H9 (cell line): ENCODE measurements around the gene PRPF4. TPM values are rescaled to one million over a fixed set of nuclear protein-coding genes. Genes with fewer than 3 reads are reported as not detected.

ENCODE experiments used
- DNase-seq: peaks from one replicate; pipeline ENCODE4 v3.0.0-alpha.2; 2017
- H2AFZ ChIP-seq: one replicate; pipeline ENCODE4 v1.6.1; 2013; ENCODE audit warnings: mild to moderate bottlenecking, low read length, control low read depth, moderate library complexity
- H2AK5ac ChIP-seq: 2 replicates; pipeline ENCODE4 v1.6.1; 2013; ENCODE audit warnings: low read length, control low read depth, mixed read lengths; ENCODE audit not compliant: insufficient read length
- H2BK120ac ChIP-seq: one replicate; pipeline ENCODE4 v1.6.1; 2013; ENCODE audit warnings: low read depth, mild to moderate bottlenecking, low read length, control low read depth, inconsistent platforms; ENCODE audit not compliant: poor library complexity, severe bottlenecking
- H2BK12ac ChIP-seq: 2 replicates; pipeline ENCODE4 v1.6.1; 2013; ENCODE audit warnings: low read length, control low read depth, mixed read lengths, low read depth; ENCODE audit not compliant: insufficient read length
- H2BK15ac ChIP-seq: 2 replicates; pipeline ENCODE4 v1.6.1; 2013; ENCODE audit warnings: low read depth, low read length, control low read depth
- H2BK20ac ChIP-seq: one replicate; pipeline ENCODE4 v1.6.1; 2013; ENCODE audit warnings: low read depth, mild to moderate bottlenecking, low read length, control low read depth, inconsistent platforms; ENCODE audit not compliant: poor library complexity, severe bottlenecking
- H2BK5ac ChIP-seq: 2 replicates; pipeline ENCODE4 v1.6.1; 2013; ENCODE audit warnings: low read length, control low read depth, mixed read lengths; ENCODE audit not compliant: insufficient read length
- H3K14ac ChIP-seq: 2 replicates; pipeline ENCODE4 v1.6.1; 2013; ENCODE audit warnings: low read length, control low read depth; ENCODE audit not compliant: insufficient read depth
- H3K18ac ChIP-seq: 2 replicates; pipeline ENCODE4 v1.6.1; 2013; ENCODE audit warnings: low read depth, mild to moderate bottlenecking, mixed read lengths, low read length, control low read depth; ENCODE audit not compliant: insufficient read length
- H3K23ac ChIP-seq: 2 replicates; pipeline ENCODE4 v1.6.1; 2013; ENCODE audit warnings: low read length, control low read depth, mixed read lengths, low read depth; ENCODE audit not compliant: insufficient read length
- H3K23me2 ChIP-seq: 2 replicates; pipeline ENCODE4 v1.6.1; 2013; ENCODE audit warnings: low read depth, mild to moderate bottlenecking, mixed read lengths, low read length, control low read depth; ENCODE audit not compliant: insufficient read length, poor library complexity, severe bottlenecking
- H3K27ac ChIP-seq: 2 replicates; pipeline ENCODE4 v1.5.1; 2013; ENCODE audit warnings: low read length, control low read depth, mixed read lengths, low read depth; ENCODE audit not compliant: insufficient read length
- H3K27me3 ChIP-seq: 2 replicates; pipeline ENCODE4 v1.6.1; 2013; ENCODE audit warnings: low read length, control low read depth, inconsistent platforms; ENCODE audit not compliant: insufficient read depth
- H3K4ac ChIP-seq: 2 replicates; pipeline ENCODE4 v1.6.1; 2013; ENCODE audit warnings: low read depth, mild to moderate bottlenecking, control low read depth, inconsistent platforms, low read length, moderate library complexity
- H3K4me1 ChIP-seq: 2 replicates; pipeline ENCODE4 v1.6.1; 2013; ENCODE audit warnings: low read length, control low read depth, inconsistent platforms; ENCODE audit not compliant: insufficient read depth
- H3K4me2 ChIP-seq: 2 replicates; pipeline ENCODE4 v1.6.1; 2013; ENCODE audit warnings: low read length, control low read depth, mixed read lengths; ENCODE audit not compliant: insufficient read length, insufficient read depth
- H3K56ac ChIP-seq: 2 replicates; pipeline ENCODE4 v1.6.1; 2013; ENCODE audit warnings: low read depth, mild to moderate bottlenecking, mixed read lengths, low read length, control low read depth; ENCODE audit not compliant: insufficient read length
- H3K79me1 ChIP-seq: 2 replicates; pipeline ENCODE4 v1.6.1; 2013; ENCODE audit warnings: low read depth, mild to moderate bottlenecking, moderate library complexity, low read length, control low read depth, inconsistent platforms; ENCODE audit not compliant: insufficient read depth, poor library complexity, severe bottlenecking
- H3K79me2 ChIP-seq: 2 replicates; pipeline ENCODE4 v1.6.1; 2013; ENCODE audit warnings: low read length, control low read depth, inconsistent platforms; ENCODE audit not compliant: insufficient read depth
- H3K9ac ChIP-seq: 2 replicates; pipeline ENCODE4 v1.6.1; 2013; ENCODE audit warnings: low read length, control low read depth, mixed read lengths; ENCODE audit not compliant: insufficient read length; ENCODE audit errors: extremely low read depth
- H3K9me3 ChIP-seq: one replicate; pipeline ENCODE4 v1.6.1; 2013; ENCODE audit warnings: low read depth, low read length, inconsistent platforms; ENCODE audit not compliant: control insufficient read depth
- H3T11ph ChIP-seq: one replicate; pipeline ENCODE4 v1.6.1; 2013; ENCODE audit warnings: mild to moderate bottlenecking, low read length, control low read depth, inconsistent platforms
- H4K20me1 ChIP-seq: one replicate; pipeline ENCODE4 v1.6.1; 2013; ENCODE audit not compliant: control insufficient read depth, insufficient read length, insufficient read depth
- H4K5ac ChIP-seq: 2 replicates; pipeline ENCODE4 v1.6.1; 2013; ENCODE audit warnings: low read depth, mild to moderate bottlenecking, mixed read lengths, low read length, control low read depth; ENCODE audit not compliant: insufficient read length
- H4K8ac ChIP-seq: replicated peaks from 2 replicates; pipeline ENCODE4 v1.6.1; 2013; ENCODE audit warnings: low read length, control low read depth, mixed read lengths, low read depth; ENCODE audit not compliant: insufficient read length
- H4K91ac ChIP-seq: 2 replicates; pipeline ENCODE4 v1.6.1; 2013; ENCODE audit warnings: low read depth, mild to moderate bottlenecking, moderate library complexity, mixed read lengths, low read length, control low read depth; ENCODE audit not compliant: insufficient read length
- H3K27ac Mint-ChIP-seq, 3 experiments: 2 replicates in 2 of 3; 3 replicates in 1 of 3; pipeline ENCODE4 v1.8.0; 2020 to 2021; ENCODE audit warnings: mixed read lengths in 3 of 3, mild to moderate bottlenecking in 1 of 3, moderate library complexity in 1 of 3
- H3K27me3 Mint-ChIP-seq: 2 replicates; pipeline ENCODE4 v1.8.0; 2021; ENCODE audit warnings: low read depth, mild to moderate bottlenecking, moderate library complexity, mixed read lengths
- H3K36me3 Mint-ChIP-seq, 3 experiments: 2 replicates in 2 of 3; 3 replicates in 1 of 3; pipeline ENCODE4 v1.8.0; 2020 to 2021; ENCODE audit warnings: low read depth in 3 of 3, mixed read lengths in 3 of 3; ENCODE audit not compliant: insufficient read depth in 1 of 3
- H3K4me1 Mint-ChIP-seq, 2 experiments: 2 replicates each; pipeline ENCODE4 v1.8.0; 2020; ENCODE audit warnings: mixed read lengths in 2 of 2
- H3K4me3 Mint-ChIP-seq, 2 experiments: 2 replicates in 1 of 2; 3 replicates in 1 of 2; pipeline ENCODE4 v1.8.0; 2020 to 2021; ENCODE audit warnings: mild to moderate bottlenecking in 2 of 2, mixed read lengths in 2 of 2, moderate library complexity in 1 of 2
- H3K9me3 Mint-ChIP-seq, 2 experiments: 2 replicates in 1 of 2; 3 replicates in 1 of 2; pipeline ENCODE4 v1.8.0; 2020; ENCODE audit warnings: mild to moderate bottlenecking in 2 of 2, mixed read lengths in 2 of 2, moderate library complexity in 1 of 2
- WGBS: extraction: QIAGEN DNeasy Blood & Tissue Kit; methylation state at CpG from one replicate; pipeline ENCODE4 v1.1.7; 2013; ENCODE audit warnings: missing lambda C conversion rate, low lambda C conversion rate, mixed read lengths; ENCODE audit not compliant: insufficient read length; ENCODE audit errors: extremely low coverage; 5-methylcytosine and 5-hydroxymethylcytosine counted together
- total RNA-seq: library from RNA; stranded (reverse); gene quantifications from 2 replicates; pipeline ENCODE4 v1.2.1, GENCODE V29; 2021
- TF ChIP-seq, protein P1 (sequence below): fragments of 200-600 bp; sonication (generic); conservative IDR thresholded peaks from 3 replicates; pipeline ENCODE4 v1.8.0; 2021; ENCODE audit warnings: antibody characterized with exemption, mild to moderate bottlenecking

Gene PRPF4
- total RNA-seq, 1 experiment from 2014 or later = 49.8 TPM

DNA sequence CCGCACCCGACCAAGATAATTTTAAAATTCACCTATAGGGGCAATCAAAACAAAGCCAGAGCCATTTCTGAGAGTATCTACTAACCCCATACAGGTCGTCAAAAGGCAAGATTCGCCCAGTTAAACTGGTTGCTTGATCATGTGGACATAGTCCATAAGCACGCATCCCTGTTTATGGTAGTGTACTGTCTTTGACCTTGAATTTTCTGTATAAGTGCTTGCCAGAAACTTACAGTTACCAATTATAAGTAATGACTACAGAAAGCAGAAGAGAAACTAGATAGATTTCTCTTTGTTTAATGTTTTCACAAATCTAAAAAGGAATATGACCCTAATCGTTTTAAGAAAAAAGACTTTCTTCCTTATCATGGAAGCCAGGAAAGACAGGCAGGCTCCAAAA is 28.5 kb upstream of the PRPF4 start:
- H3K4me2 ChIP-seq = no peak overlapping the region
- H3K27ac Mint-ChIP-seq = peak overlapping the region in 1 of 3 experiments; percentile 57; a peak in 1 of 7 replicates
- no peak overlapping the region for H4K8ac ChIP-seq
- no peaks in the 10 kb centered on the region for H3K23me2 ChIP-seq
- no peak overlapping the region for H2BK120ac ChIP-seq
- H2BK15ac ChIP-seq = no peak overlapping the region
- H2AK5ac ChIP-seq = no peak overlapping the region
- no peak overlapping the region for H3K18ac ChIP-seq
- no peak overlapping the region for H2BK5ac ChIP-seq
- no peak overlapping the region for H2AFZ ChIP-seq
- no peaks in the 10 kb centered on the region for H3K79me1 ChIP-seq
- H3K9me3 Mint-ChIP-seq = peaks cover 3 to 5% of the 10 kb centered on the region in 2 experiments; a peak in 3 of 5 replicates
- no peaks in the 10 kb centered on the region for H3K4me1 ChIP-seq
- peaks cover 7 to 13% (median 7%) of the 10 kb centered on the region in 3 experiments; a peak in 6 of 7 replicates for H3K36me3 Mint-ChIP-seq
- no peak overlapping the region for H4K91ac ChIP-seq
- H3K4me1 Mint-ChIP-seq = peaks cover 7 to 18% of the 10 kb centered on the region in 2 experiments; a peak in 3 of 4 replicates
- no peak overlapping the region for H3K23ac ChIP-seq
- no peak overlapping the region for H2BK20ac ChIP-seq
- H3K79me2 ChIP-seq = no peaks in the 10 kb centered on the region
- H3K9me3 ChIP-seq = no peaks in the 10 kb centered on the region
- H3K27ac ChIP-seq = no peak overlapping the region
- no peak overlapping the region for H2BK12ac ChIP-seq
- H3K4ac ChIP-seq = no peak overlapping the region
- H3T11ph ChIP-seq = no peak overlapping the region
- no peak for DNase-seq
- TF ChIP-seq, protein P1, sequence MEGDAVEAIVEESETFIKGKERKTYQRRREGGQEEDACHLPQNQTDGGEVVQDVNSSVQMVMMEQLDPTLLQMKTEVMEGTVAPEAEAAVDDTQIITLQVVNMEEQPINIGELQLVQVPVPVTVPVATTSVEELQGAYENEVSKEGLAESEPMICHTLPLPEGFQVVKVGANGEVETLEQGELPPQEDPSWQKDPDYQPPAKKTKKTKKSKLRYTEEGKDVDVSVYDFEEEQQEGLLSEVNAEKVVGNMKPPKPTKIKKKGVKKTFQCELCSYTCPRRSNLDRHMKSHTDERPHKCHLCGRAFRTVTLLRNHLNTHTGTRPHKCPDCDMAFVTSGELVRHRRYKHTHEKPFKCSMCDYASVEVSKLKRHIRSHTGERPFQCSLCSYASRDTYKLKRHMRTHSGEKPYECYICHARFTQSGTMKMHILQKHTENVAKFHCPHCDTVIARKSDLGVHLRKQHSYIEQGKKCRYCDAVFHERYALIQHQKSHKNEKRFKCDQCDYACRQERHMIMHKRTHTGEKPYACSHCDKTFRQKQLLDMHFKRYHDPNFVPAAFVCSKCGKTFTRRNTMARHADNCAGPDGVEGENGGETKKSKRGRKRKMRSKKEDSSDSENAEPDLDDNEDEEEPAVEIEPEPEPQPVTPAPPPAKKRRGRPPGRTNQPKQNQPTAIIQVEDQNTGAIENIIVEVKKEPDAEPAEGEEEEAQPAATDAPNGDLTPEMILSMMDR = no peak
- H3K56ac ChIP-seq = no peak overlapping the region
- H3K4me3 Mint-ChIP-seq = no peak overlapping the region
- no peaks in the 10 kb centered on the region for H3K27me3 ChIP-seq
- no peak overlapping the region for H3K14ac ChIP-seq
- no peaks in the 10 kb centered on the region for H4K20me1 ChIP-seq
- no peak overlapping the region for H4K5ac ChIP-seq
- no peaks in the 10 kb centered on the region for H3K27me3 Mint-ChIP-seq
- no CpG with 5 or more reads among the region's 6 CpGs for WGBS
- H3K9ac ChIP-seq = no peak overlapping the region
